T-helper 2 cell treated with Interferon-gamma antibody and Interleukin-4, amounts not matched to agents 5 μg/mL and 100 μg/mL, for 36 hours (primary cell): Measurements from ENCODE around the gene EMC6.

ENCODE experiments used
- DNase-seq: peaks from one replicate; pipeline ENCODE4 v3.0.0; 2021; ENCODE audit warnings: low spot score
- H3K27ac Mint-ChIP-seq: one replicate; pipeline ENCODE4 v1.8.0; 2021; ENCODE audit warnings: mild to moderate bottlenecking, mixed read lengths
- H3K27me3 Mint-ChIP-seq: one replicate; pipeline ENCODE4 v1.8.0; 2021; ENCODE audit warnings: low read depth, mixed read lengths
- H3K36me3 Mint-ChIP-seq: one replicate; pipeline ENCODE4 v1.8.0; 2021; ENCODE audit warnings: low read depth, mixed read lengths
- H3K4me1 Mint-ChIP-seq: one replicate; pipeline ENCODE4 v1.8.0; 2021; ENCODE audit warnings: low read depth, mixed read lengths
- H3K4me3 Mint-ChIP-seq: one replicate; pipeline ENCODE4 v1.8.0; 2022; ENCODE audit warnings: mild to moderate bottlenecking, moderate library complexity, mixed read lengths
- H3K9me3 Mint-ChIP-seq: one replicate; pipeline ENCODE4 v1.8.0; 2021; ENCODE audit warnings: mixed read lengths

EMC6 gene

DNA sequence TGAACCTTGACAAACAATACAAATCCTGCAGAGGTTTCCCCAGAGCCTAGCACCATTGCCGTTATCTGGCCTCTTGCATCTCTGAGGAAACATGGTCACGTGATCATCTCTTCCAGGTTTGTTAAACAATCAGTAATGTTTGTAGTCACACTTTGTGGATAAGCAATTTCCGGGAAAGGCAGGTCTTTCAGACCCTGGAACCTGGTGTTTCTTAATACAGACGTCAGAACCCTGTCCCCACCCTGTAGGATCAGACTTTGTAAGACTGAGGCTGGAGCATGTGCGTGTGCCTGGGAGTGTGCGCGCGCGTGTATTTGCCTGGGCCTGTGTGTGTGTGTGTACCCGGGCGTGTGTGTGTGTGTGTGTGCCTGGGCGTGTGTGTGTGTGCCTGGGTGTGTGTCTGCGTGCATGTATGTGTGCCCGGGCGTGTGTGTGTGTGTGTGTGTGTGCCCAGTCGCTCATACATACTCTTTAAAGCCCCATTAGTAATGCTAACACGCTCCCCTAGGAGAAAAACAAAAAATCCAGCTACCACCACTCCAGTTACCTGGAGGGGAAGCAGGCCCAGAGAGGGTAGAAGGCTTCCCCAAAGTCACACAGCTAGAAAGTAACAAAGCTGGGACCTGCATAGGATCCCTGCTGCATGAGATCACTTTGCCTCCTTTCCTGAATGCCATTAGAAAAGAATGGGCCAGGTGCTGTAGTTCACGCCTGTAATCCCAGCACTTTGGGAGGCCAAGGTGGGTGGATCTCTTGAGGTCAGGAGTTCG, 26.7 kb upstream of the EMC6 start:
- peaks cover 32% of the 10 kb centered on the region for H3K36me3 Mint-ChIP-seq
- H3K9me3 Mint-ChIP-seq: no peaks in the 10 kb centered on the region
- peak overlapping the region; percentile 21 for H3K27ac Mint-ChIP-seq
- H3K4me3 Mint-ChIP-seq: no peak overlapping the region
- no peak for DNase-seq
- H3K4me1 Mint-ChIP-seq: peaks cover 56% of the 10 kb centered on the region
- no peaks in the 10 kb centered on the region for H3K27me3 Mint-ChIP-seq

DNA sequence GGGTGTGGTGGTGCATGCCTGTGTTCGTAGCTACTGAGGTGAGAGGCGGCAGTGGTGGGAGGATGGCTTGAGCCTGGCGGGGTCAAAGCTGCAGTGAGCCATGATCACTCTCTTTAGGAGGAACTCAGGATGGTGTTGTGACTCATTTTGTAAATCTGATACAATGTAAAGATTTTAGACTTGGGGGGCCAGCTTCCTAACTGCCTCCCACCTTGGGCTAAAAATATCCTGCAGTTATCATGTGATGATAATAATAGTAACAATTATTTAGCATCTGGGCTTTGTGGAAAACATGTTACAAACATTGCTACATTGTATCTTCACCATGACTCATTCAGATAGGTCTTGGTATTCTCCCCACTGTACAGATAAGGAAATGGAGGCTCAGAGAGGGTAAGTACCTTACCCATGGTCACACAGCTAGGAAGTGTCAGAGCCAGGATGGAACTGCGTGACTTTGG, 24.7 kb upstream of the EMC6 start:
- DNase-seq: peak; percentile 62
- Mint-ChIP-seq H3K27me3 (no peaks in the 10 kb centered on the region), H3K4me1 (peaks cover 40% of the 10 kb centered on the region), H3K4me3 (peak overlapping the region; percentile 5), H3K27ac (peak overlapping the region; percentile 68), H3K36me3 (peaks cover 33% of the 10 kb centered on the region), H3K9me3 (no peaks in the 10 kb centered on the region)

DNA sequence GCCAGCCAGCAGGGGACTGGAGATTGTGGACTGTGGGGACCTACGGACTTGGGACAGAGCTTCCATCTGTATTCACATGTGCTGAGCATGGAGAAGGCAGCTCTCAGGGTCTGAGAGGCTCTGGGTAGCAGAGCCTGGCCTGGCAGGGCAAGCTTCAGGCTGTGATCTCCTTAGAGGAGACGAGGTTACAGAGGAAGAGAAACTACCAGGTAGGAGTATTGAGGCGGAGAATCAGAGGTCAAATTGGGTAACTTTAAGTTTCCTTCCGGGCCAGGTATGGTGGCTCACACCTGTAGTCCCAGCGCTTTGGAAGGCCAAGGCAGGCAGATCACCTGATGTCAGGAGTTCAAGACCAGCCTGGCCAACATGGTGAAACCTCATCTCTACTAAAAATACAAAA, 23.3 kb upstream of the EMC6 start:
- Mint-ChIP-seq H3K36me3 (peaks cover 34% of the 10 kb centered on the region), H3K27ac (no peak overlapping the region), H3K4me3 (no peak overlapping the region), H3K9me3 (no peaks in the 10 kb centered on the region), H3K27me3 (no peaks in the 10 kb centered on the region), H3K4me1 (peaks cover 29% of the 10 kb centered on the region)
- no peak for DNase-seq

DNA sequence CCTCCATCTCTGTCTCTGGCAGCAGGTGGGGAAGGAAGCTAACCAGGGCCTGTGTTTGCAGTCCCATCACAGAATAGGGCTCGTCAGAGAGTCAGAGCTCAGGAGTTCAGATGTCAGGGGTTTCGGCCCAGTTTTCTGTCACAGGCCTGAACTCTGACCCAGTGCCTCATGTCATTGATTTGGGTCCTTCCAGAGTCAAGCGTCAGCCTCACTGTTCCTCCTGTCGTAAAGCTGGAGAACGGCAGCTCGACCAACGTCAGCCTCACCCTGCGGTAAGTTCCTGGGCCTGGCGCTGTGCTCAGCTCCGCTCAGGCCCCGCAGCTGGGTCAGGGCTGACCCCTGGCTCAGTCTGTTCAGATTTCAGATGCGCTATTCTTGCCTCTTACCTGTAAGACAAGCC, 21.4 kb upstream of the EMC6 start:
- no peak overlapping the region for H3K4me3 Mint-ChIP-seq
- peaks cover 27% of the 10 kb centered on the region for H3K36me3 Mint-ChIP-seq

DNA sequence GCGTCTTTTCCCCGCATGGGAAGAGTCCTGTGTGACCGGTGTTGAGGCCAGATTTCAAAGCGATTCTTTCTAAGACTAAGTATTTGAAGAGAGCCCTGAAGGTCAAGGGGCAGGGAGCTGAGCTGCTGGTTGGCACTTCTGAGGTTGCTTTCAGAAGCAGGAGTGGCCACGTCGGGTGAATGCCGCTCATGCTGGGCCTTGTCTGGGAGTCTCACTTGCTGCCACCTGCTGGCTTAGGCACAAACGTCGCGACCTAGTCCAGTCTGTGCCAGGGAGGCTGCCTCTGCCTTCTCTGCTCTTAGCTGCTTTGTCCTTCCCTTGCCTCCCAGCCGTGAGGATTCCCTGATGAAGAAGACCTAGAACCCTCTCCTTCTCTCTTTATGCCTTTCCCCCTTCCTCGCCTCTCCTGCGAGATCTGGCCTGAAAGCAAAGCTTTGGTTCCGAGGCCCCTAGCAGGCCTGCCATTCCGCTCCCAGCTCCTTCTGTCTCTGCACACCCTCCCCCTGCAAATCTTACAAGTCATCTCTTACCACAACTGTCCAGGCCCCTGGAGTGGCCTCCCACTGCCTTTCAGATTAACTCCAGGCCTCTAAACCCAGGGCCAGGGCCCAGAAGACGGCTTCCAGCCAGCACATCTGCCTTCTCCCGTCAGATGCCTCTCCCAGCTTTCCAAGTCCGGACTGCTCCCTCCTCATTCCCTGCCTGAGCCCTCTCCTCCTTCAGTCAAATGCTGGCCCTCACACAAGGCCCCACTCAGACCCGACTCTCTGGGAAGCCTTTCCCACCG, 20.6 kb upstream of the EMC6 start:
- H3K27ac Mint-ChIP-seq: no peak overlapping the region
- peaks cover 26% of the 10 kb centered on the region for H3K36me3 Mint-ChIP-seq
- H3K4me3 Mint-ChIP-seq: no peak overlapping the region
- H3K9me3 Mint-ChIP-seq: no peaks in the 10 kb centered on the region
- peak; percentile 41 for DNase-seq
- H3K27me3 Mint-ChIP-seq: no peaks in the 10 kb centered on the region
- H3K4me1 Mint-ChIP-seq: peaks cover 15% of the 10 kb centered on the region

More for the DNA sequence above, 21.4 kb upstream of the EMC6 start:
- Mint-ChIP-seq H3K27ac (no peak overlapping the region), H3K4me1 (peaks cover 15% of the 10 kb centered on the region), H3K27me3 (no peaks in the 10 kb centered on the region), H3K9me3 (no peaks in the 10 kb centered on the region)
- DNase-seq: no peak

DNA sequence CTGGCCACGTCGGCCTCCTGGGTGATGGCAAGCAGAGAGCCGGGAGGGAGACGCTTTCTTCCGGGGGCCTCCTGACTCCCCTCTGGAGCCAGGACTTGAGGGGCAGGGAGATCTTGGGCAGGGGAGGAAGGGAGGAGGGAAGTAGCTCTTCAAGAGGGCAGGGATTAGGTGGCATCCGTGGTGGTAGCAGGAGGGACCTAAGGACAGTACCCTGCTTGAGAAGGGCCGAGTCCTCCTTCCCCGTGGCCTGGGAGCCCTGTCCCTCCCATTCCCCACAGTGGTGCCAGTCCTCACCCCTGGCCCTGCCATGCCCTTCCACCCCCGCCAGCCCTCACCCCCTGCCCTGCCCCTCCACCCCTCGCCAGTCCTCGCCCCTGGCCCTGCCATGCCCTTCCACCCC, 12.8 kb upstream of the EMC6 start:
- Mint-ChIP-seq H3K4me1 (no peaks in the 10 kb centered on the region), H3K36me3 (no peaks in the 10 kb centered on the region), H3K9me3 (no peaks in the 10 kb centered on the region), H3K27ac (no peak overlapping the region), H3K27me3 (no peaks in the 10 kb centered on the region), H3K4me3 (no peak overlapping the region)
- DNase-seq: no peak

DNA sequence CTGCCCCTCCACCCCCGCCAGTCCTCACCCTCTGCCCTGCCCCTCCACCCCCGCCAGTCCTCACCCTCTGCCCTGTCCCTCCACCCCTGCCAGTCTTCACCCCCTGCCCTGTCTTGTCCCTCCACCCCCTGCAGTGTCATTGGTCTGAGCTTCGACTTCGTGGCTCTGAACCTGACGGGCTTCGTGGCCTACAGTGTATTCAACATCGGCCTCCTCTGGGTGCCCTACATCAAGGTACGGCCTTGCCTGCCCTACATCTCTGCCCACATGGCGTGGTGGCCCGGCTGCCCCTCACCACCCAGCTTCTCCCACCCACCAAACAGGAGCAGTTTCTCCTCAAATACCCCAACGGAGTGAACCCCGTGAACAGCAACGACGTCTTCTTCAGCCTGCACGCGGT, 12.3 kb upstream of the EMC6 start:
- Mint-ChIP-seq H3K9me3 (no peaks in the 10 kb centered on the region), H3K36me3 (no peaks in the 10 kb centered on the region), H3K27me3 (no peaks in the 10 kb centered on the region), H3K4me1 (no peaks in the 10 kb centered on the region), H3K27ac (peak overlapping the region; percentile 26), H3K4me3 (no peak overlapping the region)
- no peak for DNase-seq

DNA sequence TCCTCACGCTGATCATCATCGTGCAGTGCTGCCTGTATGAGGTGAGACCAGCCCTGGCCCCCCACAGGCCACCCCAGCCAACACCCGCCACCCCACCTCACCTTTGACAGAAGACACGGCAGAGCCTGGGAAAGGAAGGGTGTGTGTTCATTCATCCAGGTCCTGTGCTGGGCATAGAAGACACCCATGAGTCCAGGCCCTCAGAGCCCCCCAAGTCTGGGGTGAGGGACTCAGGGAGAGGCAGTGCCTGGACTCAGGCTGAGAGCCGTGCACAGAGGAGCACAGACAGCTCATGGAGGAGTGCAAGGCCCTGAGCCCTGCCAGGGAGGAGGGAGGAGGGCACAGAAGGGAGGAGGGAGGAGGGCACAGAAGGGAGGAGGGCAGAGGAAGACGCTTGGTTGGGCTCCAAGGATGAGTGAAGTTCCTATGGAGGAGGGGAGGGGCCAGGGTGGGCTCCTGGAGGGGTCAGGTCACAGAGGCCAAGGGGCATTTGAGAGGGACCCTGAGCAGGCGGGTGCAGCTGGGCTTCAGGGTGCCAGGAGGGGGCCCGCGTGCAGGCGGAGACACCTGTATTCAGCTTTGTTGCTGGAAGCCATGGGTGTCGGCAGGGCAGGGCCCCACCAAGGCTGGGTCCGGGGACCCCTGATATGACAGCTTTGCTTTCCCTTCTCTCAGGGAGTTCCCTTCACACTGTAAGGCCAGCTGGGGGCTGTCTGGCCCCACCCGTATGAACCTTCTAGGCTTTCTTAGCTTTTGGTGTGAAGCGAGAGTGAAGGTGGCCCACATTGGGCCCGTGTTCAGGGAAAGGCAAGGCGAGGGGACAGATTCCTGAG, 11.6 kb upstream of the EMC6 start:
- Mint-ChIP-seq H3K4me1 (no peaks in the 10 kb centered on the region), H3K36me3 (no peaks in the 10 kb centered on the region), H3K4me3 (no peak overlapping the region), H3K27me3 (no peaks in the 10 kb centered on the region), H3K27ac (peak overlapping the region; percentile 26), H3K9me3 (no peaks in the 10 kb centered on the region)
- DNase-seq: no peak

DNA sequence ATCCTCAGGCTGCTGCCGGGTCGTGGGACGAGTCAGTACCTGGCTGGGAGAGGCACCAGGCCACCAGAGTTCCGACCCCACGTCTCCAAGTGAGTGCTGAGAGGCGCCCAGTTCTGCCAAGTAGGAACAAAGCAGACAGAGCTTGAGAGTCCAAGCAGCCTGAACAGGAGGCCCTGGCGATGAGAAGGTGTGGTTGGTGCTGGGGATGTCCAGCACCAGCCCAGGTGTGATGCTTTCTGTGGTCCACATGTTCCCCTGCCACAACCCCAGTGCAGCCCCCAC, 11.1 kb upstream of the EMC6 start:
- DNase-seq: no peak
- Mint-ChIP-seq H3K9me3 (no peaks in the 10 kb centered on the region), H3K27ac (no peak overlapping the region), H3K27me3 (no peaks in the 10 kb centered on the region), H3K4me1 (no peaks in the 10 kb centered on the region), H3K36me3 (no peaks in the 10 kb centered on the region), H3K4me3 (no peak overlapping the region)

DNA sequence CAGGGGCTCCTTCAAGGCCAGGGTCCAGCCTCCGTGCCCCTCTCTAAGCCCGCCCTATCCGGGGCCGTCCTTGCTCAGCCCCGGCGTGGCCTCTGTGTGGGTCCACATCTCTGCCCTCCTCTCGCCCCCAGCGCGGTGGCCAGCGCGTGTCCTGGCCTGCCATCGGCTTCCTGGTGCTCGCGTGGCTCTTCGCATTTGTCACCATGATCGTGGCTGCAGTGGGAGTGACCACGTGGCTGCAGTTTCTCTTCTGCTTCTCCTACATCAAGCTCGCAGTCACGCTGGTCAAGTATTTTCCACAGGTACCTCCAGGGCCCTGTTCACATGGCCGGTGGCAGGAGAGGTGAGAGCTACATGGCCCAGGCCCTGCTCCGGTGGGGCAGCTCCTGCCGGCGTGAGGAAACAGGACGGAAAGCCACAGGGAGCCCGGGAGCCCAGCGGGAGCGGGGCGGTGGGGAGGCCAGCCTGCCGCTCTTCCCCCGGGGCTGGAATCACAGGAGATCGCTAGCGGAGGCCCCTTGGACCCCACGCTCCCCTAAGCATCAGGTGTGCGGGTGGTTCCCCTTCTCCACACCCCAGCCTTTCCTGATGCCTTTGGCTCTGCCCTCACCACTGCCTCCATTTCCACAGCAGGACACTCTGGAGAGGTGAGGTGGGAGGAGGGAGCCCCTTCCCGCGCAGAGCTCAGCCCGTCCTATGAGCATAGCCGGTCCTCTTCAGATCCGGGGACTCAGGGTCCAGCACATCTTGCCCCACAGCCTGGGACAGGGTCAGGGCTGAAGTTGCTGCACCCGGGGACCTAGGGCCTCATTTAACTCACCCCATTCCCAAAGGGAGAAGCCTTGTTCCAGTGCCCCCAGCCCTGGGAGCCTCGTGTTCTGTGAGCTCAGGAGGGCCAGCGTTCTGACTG, 10.5 kb upstream of the EMC6 start:
- no peak for DNase-seq
- Mint-ChIP-seq H3K36me3 (no peaks in the 10 kb centered on the region), H3K4me1 (no peaks in the 10 kb centered on the region), H3K9me3 (no peaks in the 10 kb centered on the region), H3K27ac (no peak overlapping the region), H3K27me3 (no peaks in the 10 kb centered on the region), H3K4me3 (no peak overlapping the region)

DNA sequence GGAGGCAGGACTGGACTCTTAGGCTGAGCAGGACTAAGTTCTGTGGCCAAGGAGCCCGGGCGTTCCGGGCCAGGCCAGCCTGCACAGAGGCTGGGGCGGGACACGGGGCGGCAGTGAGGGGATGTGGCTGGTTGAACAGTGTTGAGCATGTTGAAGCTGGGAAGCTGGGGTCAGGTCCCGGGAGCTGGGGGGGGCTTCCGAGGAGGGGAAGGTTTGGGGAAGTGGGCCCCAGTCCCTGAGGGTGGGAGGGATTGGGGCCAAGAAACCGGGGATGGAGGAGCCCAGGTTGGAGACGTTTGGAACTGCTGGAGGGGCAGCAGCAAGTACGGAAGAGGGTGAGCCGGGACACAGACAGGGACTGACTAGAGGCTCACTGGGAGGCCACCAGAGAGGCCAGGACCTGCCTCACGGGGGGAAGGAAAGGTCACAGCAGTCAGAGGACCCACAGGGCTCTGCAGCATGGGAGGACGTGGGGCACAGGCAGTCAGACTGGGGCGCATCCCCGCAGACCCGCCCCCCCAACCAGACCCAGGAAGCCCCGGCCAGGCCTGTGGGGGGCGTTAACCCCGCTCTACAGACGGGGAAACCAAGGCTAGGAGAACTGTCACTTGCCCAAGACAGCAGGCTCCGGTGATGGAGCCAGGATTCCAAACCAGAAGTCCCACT, 9.7 kb upstream of the EMC6 start:
- Mint-ChIP-seq H3K9me3 (no peaks in the 10 kb centered on the region), H3K27ac (no peak overlapping the region), H3K4me3 (no peak overlapping the region), H3K4me1 (no peaks in the 10 kb centered on the region), H3K27me3 (no peaks in the 10 kb centered on the region), H3K36me3 (no peaks in the 10 kb centered on the region)
- DNase-seq: no peak

DNA sequence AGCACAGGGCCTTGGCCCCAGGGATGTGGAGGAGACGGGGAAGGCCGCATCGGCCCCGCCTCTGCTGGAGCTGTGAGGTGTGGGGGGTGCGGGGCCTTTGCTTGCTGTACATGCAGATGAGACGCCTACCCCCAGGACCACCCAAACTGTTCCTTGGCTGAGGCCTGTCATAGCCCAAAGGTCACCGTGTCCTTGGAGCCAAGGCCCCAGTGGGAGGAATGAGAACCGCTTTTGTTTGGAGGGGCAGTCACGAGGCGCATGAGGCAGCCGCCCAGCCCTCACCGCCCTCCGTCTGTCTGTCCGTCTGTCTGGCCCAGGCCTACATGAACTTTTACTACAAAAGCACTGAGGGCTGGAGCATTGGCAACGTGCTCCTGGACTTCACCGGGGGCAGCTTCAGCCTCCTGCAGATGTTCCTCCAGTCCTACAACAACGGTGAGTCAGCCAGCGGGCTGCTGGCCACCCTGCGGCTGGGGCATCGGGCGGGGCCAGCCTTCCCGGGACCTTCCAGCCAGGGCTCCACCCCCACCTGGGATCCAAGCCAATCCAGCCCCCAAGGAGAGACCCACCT, 9.0 kb upstream of the EMC6 start:
- Mint-ChIP-seq H3K9me3 (no peaks in the 10 kb centered on the region), H3K27ac (no peak overlapping the region), H3K4me3 (no peak overlapping the region), H3K4me1 (no peaks in the 10 kb centered on the region), H3K36me3 (no peaks in the 10 kb centered on the region), H3K27me3 (no peaks in the 10 kb centered on the region)
- no peak for DNase-seq
